ENCODE results near the gene AUTS2.
A peak's percentile ranks its signal among the peaks of the same experiment; 100 is the strongest.

Gene AUTS2

DNA sequence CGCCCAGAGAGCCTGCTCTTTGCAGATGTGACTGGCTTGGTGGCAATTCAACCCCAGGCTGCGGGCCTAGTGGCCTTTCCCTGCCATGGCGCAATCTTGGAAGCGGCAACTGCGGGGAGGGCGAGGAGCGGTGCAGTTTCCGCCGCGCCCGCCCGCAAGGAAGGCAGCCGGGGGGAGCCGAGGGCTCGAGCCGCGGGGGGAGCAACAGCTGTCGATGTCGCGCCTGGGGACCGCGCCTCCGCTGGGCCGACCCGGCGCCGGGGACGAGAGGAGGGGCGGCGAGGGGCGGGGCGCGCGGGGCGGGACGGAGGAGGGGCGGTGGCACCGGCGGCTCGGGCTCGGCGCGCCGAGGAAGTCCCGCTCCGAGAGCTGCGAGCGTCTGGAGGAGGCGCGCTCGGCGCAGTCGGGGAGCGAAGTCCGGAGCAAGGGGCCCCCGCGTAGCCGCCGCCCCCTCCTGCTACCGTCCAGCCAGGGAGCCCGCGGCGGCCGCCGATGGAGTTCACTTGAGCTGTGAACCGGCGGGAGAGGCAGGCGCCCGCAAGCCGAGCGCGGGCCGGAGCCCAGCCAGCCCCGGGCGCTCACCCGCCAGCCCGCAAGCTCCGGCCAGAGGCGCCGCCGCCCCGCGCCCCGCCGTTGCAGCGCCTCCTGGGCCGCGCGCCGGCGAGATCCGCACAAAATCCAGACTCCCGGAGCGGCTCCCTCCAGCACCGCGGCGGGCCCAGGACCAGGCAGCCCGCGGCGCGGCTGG, 1095.6 kb downstream of the AUTS2 start:
- peak; percentile 92 for DNase-seq (ENCODE audit: low spot score)

DNA sequence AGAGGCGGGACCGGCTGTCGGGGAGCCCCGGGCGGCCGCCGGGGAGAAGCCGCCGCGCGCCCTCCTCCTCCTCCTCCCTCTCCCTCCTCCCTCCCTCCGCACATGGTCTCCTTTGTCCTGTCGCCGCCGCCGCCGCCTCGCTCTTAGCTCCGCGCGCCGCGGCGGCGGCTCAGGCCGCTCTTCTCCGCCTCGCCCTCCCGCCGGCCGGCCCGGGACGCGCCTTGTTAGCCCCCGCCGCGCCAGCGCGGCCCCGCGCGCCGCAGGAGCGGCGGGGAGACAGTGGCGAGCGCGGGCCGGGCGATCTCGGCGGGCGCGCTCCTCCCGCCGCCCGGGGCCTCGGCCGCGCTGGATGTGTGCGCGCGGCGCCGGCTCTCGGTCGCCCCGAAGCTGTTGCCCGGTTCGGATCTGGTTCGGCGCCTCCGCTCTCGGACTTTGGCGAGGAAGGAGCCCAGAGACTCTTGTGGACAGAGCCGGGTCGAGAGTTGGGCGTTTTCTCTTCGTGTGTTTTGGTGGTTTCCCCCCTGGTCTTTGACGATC, 1096.2 kb downstream of the AUTS2 start:
- DNase-seq (ENCODE audit: low spot score), result peak; percentile 65

DNA sequence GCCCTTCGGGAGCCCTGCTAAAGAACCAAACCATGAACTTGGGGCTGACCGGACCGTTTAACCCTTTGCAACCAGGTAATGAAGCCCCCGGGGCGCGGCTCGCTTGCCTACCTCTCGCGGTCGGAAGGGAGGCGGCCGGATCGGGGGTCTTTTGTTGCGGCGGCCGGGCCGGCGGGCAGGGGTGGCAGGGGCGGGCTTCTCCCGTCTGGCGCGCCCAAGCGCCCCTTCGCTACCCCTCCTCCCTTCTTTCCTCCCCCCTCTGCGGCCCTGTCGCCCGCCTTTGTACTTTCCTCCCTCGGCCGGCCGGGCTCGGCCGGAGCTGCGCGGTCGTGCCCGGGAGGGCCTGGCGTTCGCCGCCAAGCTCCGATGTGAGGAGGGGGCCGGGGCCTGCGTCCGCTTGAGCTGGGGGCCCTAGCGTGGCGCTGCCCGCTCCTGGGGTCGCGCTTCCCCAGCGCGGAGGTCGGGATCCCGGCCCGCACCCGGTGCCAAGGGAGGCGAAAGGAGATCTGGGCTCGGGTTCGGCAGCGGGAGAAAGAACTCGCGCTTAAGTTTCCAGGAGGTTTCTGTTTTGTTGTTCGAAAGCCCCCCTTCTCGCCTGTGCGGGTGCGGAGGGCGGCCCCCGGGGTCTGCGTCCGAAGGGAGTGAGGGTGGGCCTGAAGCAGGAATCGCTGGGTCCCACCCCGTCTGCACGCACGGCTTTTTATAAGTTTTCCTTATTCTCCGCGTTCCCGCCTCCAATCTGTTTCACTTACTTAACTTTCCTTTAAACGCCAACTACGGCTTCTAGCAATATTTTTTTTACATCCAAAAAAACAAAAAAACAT, 1096.9 kb downstream of the AUTS2 start:
- DNase-seq (ENCODE audit: low spot score), result peak; percentile 53

DNA sequence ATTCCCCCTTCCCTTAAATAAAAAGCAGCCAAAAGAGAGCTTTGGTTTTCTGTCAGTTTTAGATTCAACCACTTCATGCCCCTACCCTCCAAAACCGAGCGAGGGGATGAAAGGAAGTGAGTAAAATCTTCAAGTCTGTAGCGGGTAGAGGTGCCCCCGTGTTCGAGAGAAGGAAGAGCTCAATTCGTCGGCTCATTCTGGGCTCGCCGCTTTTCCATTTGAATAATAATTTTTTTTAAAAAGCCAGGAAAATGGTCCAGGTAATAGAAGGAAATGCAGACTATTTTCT, 1097.5 kb downstream of the AUTS2 start:
- DNase-seq (ENCODE audit: low spot score), result no peak

DNA sequence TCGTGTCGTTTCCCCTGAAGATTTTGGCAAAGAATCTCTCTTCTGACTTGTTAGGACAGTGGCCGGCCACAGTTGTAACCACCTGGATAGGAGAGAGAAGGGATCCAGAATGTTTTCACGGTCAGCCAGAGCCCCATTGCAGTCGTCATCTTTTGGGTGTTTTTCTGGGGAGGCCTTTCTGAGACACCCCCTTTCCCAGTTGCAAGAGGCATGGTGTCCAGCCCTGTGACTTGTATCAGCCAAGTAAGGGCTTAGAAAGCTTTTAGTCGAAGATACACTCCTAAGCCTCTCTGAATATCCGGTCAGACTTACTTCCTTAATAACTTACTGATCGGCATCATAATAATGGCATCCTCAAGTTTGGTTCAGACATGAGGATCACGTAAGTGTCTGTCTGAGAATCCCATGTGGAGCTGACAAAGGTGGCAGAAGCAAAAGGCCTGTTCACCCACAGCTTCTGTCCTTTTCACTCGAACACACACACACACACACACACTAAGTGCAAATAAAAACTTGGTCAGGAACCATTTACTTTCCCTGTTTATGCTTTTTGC, 1098.0 kb downstream of the AUTS2 start:
- DNase-seq (ENCODE audit: low spot score), result no peak

DNA sequence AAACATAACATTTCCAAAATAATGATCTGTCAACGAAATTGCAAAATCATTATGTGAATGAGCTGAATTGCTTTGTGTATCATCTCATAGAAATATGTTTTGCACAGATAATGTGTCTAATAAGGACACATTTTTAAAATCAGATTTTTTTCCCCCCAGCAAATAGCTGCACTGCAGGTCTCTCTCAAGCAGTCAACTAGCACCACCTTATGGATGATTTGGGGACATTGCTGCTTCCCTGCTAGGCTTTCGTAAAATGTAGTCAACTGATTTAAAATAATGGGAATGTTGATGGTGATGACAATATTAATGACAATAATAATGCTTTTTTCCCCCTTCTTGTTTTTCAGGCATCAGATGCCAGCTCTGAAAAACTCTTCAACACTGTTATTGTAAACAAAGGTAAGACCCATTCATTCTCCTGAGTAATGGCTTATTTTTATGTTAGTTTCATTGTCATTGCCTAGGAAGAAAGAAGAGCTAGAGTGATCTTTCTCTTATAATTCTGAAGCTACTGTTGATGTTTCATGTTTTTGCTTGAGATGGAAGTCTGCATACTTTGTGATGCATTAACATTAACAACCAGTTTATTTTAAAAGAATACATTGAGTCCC, 1100.1 kb downstream of the AUTS2 start:
- DNase-seq (ENCODE audit: low spot score), result no peak

DNA sequence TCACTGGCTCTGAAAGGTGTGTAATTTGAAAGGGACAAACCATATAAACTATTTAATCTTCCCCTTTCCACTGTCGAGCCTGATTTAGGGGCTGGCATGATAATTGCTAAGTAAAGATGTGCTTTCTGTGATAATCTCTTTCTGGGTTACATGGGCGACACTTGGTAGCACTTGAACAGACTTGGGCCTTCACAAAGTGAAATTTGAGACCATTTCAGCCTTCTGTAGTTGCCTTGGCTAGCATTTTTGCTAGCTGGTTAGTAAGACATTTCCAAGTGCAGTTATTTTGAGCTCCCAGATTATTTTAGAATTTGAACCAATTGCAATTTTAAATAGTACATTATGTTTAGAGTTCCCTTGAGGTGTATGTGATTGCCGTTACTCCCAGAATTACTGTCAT, 1101.0 kb downstream of the AUTS2 start:
- no peak for DNase-seq (ENCODE audit: low spot score)

DNA sequence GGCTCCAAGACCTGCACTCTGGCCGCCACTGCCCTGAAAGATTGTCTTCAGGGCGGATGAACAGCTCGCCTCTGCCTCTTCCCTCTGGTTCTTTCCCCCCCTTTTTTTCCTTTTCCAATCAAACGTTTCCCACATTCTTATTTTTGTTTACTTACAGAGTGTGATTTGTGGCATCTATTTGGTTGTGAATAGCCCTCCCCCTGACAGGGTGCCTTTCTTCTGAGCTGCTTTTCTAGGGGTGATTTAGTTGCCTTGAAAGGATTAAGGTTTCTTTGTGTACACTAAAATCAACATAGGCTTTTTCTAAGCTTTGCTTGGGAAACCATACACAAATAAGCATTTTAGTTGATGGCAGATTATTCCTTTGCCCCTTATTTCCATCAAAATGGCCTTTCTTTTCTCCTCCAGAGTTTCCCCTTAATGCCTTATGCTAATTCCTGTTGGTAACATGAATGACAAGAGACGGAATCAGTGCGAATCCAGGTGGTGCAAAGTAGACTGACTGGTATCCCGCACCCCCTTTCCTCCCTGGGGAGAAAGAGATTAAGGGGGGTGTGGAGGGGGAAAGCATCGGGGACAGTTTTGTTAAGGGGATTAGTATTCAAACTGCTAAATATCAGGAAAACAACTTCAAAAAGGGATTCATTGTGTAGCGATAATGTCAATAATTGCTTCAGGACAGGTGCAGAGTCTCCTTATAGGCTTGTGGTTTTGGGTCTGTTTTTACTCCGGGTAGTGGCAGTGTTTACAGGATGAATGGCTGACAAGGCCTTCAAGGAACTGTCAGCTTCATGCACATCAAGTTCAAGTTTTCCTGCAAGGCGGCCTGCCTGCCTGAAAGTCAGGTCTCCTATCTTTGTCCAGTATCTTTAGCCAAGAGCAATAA, 1102.0 kb downstream of the AUTS2 start:
- no peak for DNase-seq (ENCODE audit: low spot score)

DNA sequence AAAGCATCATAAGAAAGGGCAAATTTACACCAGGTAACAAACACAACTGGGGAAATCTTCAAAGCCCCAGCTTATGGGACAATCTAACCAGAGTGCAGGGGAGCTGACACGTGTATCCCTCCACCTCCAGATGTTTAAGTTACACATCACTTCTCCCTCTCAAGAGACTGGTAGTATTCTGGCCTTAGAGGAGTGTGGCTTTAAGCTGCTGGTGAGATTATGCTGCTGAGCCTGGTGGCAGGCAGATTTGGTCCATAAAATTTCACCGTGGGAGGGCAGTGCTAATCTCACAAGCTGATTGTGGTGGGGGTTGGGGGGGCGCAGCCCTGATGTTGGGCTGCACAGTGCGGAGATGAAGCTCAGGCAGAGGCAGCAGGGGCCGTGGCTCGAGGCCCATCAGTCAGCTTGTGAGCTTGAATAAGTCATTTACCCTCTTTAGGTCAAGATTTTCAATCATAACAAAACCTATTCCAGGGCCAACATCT, 1102.7 kb downstream of the AUTS2 start:
- peak; percentile 75 for DNase-seq (ENCODE audit: low spot score)

DNA sequence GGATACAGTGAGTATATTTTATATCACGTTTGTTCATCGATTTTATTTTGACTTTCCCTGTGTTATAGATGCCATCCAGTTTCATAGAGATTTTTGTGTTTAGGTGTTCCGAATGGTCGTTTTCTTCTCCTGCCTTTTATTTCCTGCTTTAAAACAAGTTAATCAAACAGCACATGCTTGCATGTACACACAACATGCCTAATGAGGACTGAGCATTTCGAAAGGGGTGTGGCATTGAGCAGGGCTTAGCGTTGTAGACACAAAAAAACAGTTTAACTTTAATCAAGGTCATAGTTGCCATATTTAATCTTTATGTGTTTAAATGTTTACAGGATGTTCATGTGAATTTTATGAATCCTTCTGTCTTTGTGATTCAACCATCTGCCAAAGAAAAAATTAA, 1103.2 kb downstream of the AUTS2 start:
- DNase-seq (ENCODE audit: low spot score), result no peak

DNA sequence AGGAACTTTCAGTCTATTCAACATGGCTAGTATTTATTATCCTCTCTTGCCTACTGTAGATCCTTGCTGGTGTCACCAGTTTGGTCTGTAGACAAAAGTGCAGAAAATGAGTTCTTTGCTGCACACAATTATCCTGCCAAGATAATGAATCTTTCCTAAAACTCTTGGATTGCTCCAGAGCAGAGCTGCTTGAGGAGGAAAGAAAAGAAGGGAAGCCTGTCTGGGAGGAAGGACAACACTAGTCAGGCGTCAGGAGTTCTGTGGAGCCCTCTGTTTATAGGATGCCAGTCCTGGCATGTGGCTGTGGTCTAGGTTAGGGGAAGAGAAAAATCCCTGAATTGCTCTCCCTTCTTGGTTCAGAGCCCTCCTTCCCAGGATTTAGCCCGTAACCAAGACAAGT, 1103.7 kb downstream of the AUTS2 start:
- DNase-seq (ENCODE audit: low spot score), result no peak

DNA sequence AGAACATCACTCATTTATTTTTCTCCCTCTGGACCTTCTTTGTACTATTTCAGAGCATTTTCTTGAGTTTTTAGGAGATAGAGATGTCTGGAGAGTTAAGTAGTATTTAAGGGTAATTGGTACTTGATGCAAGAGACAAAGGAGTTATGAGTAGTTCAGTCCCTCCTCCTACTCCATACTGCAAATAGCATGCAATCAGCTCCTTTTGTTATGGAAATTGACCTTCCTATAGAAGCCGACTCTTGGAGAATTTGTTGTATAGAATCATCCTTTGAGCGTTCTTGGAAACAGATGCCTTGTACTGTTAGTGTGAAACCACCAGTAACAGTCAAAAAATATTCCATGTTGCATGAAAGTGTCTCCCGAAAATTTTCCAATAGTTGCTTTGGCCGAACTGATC, 1105.5 kb downstream of the AUTS2 start:
- DNase-seq (ENCODE audit: low spot score), result no peak

DNA sequence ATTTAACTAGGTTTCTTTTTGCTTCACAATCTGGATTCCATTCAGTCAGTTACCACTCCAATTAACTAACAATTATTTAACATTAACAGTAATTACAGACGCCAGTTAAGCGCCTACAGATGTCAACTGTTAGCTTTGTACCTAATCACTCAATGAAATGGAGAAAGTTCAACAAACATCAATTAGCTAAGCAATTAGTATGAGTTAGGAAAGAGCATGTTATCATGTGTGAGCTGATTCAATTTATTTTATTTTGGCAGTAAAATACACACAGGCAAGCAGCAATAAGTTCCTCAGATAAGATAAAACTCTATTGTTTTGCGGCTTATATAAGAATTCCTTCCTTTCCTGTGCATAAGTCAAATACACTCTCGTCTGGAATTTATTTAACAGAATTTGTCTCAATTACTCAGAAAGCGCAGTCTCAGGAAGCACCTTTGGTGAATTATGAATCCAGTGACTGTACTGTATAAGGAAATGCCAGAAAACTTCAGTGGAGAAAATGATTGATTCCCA, 1106.6 kb downstream of the AUTS2 start:
- DNase-seq (ENCODE audit: low spot score), result no peak

DNA sequence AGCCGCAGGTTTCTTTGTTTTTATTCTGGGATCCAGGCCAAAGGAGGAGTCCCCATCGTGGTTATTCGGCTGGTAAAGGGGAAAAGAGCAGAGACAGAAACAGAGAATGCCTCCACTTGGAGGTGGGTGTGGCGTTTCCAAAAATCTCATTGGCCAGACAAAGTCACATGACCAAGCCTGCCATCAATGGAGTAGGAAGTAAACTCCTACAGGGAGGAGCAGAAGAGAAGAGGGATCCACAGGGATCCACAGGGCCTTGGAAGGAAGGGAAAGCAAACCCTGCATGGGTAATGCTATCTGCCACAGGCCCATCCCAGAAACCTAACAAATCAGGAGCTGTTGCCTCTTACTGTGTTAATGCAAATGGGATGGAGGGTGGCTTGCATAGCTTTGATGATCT, 1107.9 kb downstream of the AUTS2 start:
- DNase-seq (ENCODE audit: low spot score), result no peak

DNA sequence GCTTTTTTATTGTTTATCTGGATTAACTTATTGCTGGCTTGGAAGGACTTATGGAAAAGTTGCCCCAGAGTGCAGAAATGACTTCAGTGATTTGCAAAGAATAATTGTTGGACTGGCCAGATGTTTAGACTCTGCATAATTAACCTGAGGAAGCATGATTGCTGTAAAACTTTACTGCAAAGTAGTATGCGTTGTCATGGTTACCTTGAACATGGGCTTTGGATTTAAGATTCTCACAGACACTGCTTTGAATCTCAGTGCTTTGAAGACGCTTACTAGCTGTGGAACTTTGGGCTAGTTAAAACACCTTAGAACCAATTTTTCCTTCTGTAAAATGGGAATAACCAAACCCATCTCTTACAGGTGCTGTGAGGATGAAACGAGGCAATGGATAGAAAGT, 1108.4 kb downstream of the AUTS2 start:
- no peak for DNase-seq (ENCODE audit: low spot score)

DNA sequence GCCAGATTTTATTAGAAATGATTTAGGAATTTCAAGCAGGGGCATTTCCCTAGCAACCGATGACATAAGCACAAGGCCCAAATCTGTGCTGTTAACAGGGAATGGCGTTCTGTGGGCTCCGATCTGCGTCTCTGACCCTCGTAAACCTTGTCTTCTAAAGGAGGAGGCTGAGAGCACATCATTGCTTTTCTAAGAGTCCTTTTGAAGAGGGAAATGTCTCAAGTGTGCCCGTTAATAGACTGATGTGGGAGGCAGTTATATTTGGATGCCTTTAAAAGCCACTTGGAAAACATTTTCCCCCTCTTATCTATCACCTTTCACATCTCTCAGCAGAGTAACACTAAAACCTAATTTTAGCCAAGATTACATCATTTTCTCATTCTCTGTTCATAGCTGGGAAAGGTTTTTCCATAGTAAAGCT, 1109.6 kb downstream of the AUTS2 start:
- no peak for DNase-seq (ENCODE audit: low spot score)

DNA sequence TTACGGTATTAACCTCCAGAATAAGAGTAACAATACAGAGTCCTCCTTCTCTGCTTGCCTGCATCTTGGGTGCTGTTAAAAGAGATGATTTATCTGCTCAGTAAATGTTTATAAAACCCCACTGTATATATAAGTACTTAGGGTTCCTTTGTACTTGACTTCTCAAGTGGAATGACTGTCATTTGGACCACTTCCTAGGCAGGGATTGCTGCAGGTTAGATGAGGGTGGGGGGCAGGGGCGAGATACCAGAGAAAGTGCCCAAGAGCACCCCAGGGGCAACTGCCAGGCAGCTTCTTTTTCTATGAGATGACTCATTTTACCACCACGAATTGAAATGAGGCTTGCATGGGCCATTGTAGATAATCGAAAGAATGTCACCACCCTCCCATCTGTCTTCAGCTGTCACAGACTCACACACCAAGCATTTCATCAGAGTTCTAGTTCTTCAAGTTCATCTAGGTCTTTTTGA, 1111.8 kb downstream of the AUTS2 start:
- no peak for DNase-seq (ENCODE audit: low spot score)

DNA sequence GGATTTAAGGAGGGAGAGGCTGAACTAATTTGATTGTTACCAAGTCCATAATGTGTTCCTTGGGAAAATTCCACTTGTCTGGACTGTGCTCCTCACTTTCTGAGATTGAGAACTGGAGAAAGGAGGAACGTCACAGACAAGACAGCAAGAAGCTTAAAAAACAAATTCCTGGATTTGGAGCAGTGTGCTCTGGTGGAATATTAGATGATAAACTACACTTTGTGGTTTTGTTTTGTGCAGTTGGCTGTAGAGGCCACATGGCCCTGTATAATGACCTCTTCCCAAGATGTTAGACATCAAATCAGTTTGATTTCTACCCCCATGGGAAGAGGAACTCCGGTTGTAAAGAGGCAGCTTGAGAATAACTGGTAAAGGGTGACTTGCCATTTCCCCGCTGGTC, 1112.4 kb downstream of the AUTS2 start:
- no peak for DNase-seq (ENCODE audit: low spot score)

DNA sequence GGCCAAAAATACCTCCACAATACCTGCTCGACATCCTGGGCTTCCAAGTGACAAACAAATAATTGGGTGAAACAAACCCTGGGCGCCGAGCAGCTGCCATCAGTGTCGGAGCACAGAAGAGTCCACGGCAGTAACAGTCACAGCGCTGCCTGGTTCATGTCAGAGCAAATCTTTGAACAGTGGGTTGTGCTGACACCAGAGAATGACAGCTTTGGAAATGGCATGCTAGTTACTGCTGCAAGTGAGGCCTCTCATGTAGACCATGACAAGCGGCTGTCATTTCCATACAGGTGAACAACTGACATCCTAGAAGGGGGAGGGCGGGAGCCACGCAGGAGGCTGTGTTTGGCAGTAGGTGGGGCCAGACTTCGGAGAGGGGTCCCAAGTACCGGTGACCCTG, 1113.2 kb downstream of the AUTS2 start:
- DNase-seq (ENCODE audit: low spot score), result no peak

DNA sequence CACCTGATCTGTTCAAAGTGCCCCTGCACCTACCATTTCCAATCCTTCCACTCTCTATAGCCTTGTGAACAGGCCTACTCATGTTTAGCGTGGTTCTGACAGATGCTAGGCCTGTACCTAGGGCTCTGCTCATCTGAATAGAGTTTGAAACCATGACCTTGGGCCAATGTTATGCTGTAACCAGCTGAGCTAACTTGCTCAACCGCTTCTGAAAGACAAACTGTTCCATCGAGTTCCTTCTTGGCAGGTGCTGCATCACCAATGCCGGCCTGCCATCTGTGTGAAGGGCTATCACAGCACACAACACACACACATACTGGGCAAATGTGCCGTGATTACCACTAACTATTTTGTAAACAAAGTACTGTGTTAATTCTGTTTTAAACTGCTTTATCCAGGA, 1114.7 kb downstream of the AUTS2 start:
- no peak for DNase-seq (ENCODE audit: low spot score)

DNA sequence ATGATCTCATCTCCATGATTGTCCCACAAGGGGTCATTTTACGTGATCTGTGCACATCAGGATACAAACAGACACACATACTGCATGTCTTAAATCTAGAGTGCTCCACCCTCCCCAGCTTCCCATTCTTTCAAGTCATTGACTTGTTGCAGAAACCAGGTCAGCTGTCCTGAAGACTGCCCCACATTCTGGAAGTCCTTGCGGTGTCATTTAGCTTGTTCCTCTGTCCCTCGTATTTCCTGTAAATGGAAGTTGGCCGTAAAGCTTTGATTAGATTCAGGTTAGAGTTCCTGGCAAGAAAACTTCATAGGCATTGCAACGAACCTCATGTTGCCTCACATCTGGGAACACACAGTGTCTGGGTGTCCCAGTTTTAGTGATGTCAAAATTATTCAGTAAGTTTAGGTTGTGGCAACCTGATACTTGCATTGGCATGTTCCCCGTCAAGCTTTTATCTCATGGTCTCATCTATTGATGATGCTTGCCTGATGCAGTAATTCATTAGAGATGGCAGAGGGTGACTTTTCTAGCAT, 1116.3 kb downstream of the AUTS2 start:
- DNase-seq (ENCODE audit: low spot score), result no peak

Data from D341Med (cell line).